Measurements from ENCODE around the gene EDARADD. TPM values are rescaled to one million over a fixed set of nuclear protein-coding genes. Genes with fewer than 3 reads are reported as not detected.

Gene EDARADD
- total RNA-seq, 1 donor from 2014 or later: 0.59 TPM

- no peaks in the 10 kb centered on the region for H3K4me1 Mint-ChIP-seq (ENCODE audit: unreplicated experiment)
- H3K27me3 Mint-ChIP-seq (ENCODE audit: unreplicated experiment): peaks cover 2% of the 10 kb centered on the region
- H3K27ac Mint-ChIP-seq (ENCODE audit: unreplicated experiment): no peak overlapping the region
- H3K4me3 Mint-ChIP-seq (ENCODE audit: unreplicated experiment): no peak overlapping the region
- no peak for TF ChIP-seq CTCF (IDR thresholded peaks at IDR 0.05)
- no peak for DNase-seq (ENCODE audit: extremely low spot score, unreplicated experiment)
- no peaks in the 10 kb centered on the region for H3K9me3 Mint-ChIP-seq (ENCODE audit: unreplicated experiment)
- no peaks in the 10 kb centered on the region for H3K36me3 Mint-ChIP-seq (ENCODE audit: unreplicated experiment)
Observed at GRCh38 chr1:236407059-236407458, 13.0 kb downstream of the EDARADD start.

GRCh38 chr1:236413688-236414087 lies 19.6 kb downstream of the EDARADD start:
- no peak for DNase-seq (ENCODE audit: extremely low spot score, unreplicated experiment)
- Mint-ChIP-seq H3K27me3 (ENCODE audit: unreplicated experiment) (peaks cover 5% of the 10 kb centered on the region), H3K4me1 (ENCODE audit: unreplicated experiment) (no peaks in the 10 kb centered on the region), H3K9me3 (ENCODE audit: unreplicated experiment) (no peaks in the 10 kb centered on the region), H3K36me3 (ENCODE audit: unreplicated experiment) (no peaks in the 10 kb centered on the region), H3K4me3 (ENCODE audit: unreplicated experiment) (no peak overlapping the region), H3K27ac (ENCODE audit: unreplicated experiment) (no peak overlapping the region)
- TF ChIP-seq CTCF (IDR thresholded peaks at IDR 0.05): no peak

GRCh38 chr1:236416165-236416564 lies 22.1 kb downstream of the EDARADD start:
- H3K9me3 Mint-ChIP-seq (ENCODE audit: unreplicated experiment): no peaks in the 10 kb centered on the region

GRCh38 chr1:236417336-236417735 lies 23.2 kb downstream of the EDARADD start:
- no peak overlapping the region for H3K4me3 Mint-ChIP-seq (ENCODE audit: unreplicated experiment)
- H3K27ac Mint-ChIP-seq (ENCODE audit: unreplicated experiment): no peak overlapping the region
- H3K4me1 Mint-ChIP-seq (ENCODE audit: unreplicated experiment): no peaks in the 10 kb centered on the region
- peaks cover 4% of the 10 kb centered on the region for H3K27me3 Mint-ChIP-seq (ENCODE audit: unreplicated experiment)
- no peak for TF ChIP-seq CTCF (IDR thresholded peaks at IDR 0.05)
- no peaks in the 10 kb centered on the region for H3K36me3 Mint-ChIP-seq (ENCODE audit: unreplicated experiment)
- no peaks in the 10 kb centered on the region for H3K9me3 Mint-ChIP-seq (ENCODE audit: unreplicated experiment)
- no peak for DNase-seq (ENCODE audit: extremely low spot score, unreplicated experiment)

More at GRCh38 chr1:236416165-236416564, 22.1 kb downstream of the EDARADD start:
- peaks cover 7% of the 10 kb centered on the region for H3K27me3 Mint-ChIP-seq (ENCODE audit: unreplicated experiment)
- DNase-seq (ENCODE audit: extremely low spot score, unreplicated experiment): no peak
- no peak for TF ChIP-seq CTCF (IDR thresholded peaks at IDR 0.05)
- H3K4me1 Mint-ChIP-seq (ENCODE audit: unreplicated experiment): no peaks in the 10 kb centered on the region
- no peak overlapping the region for H3K4me3 Mint-ChIP-seq (ENCODE audit: unreplicated experiment)
- no peak overlapping the region for H3K27ac Mint-ChIP-seq (ENCODE audit: unreplicated experiment)
- H3K36me3 Mint-ChIP-seq (ENCODE audit: unreplicated experiment): no peaks in the 10 kb centered on the region

GRCh38 chr1:236419502-236419901 lies 25.4 kb downstream of the EDARADD start:
- TF ChIP-seq CTCF (IDR thresholded peaks at IDR 0.05): no peak
- H3K27me3 Mint-ChIP-seq (ENCODE audit: unreplicated experiment): peaks cover 2% of the 10 kb centered on the region
- H3K27ac Mint-ChIP-seq (ENCODE audit: unreplicated experiment): no peak overlapping the region
- DNase-seq (ENCODE audit: extremely low spot score, unreplicated experiment): no peak
- H3K4me1 Mint-ChIP-seq (ENCODE audit: unreplicated experiment): no peaks in the 10 kb centered on the region
- no peak overlapping the region for H3K4me3 Mint-ChIP-seq (ENCODE audit: unreplicated experiment)
- H3K9me3 Mint-ChIP-seq (ENCODE audit: unreplicated experiment): no peaks in the 10 kb centered on the region
- H3K36me3 Mint-ChIP-seq (ENCODE audit: unreplicated experiment): no peaks in the 10 kb centered on the region

Measured in osteocyte (in vitro differentiated cells).